HFF-Myc (cell line): ENCODE results near the gene LHFPL2.

Source experiments
- DNase-seq: peaks from one replicate; pipeline ENCODE4 v3.0.0-alpha.2; 2011; ENCODE audit warnings: low read depth; ENCODE audit errors: extremely low read depth
- H3K4me3 ChIP-seq: replicated peaks from 2 replicates; pipeline ENCODE4 v1.5.1; 2011; ENCODE audit warnings: low read depth, mild to moderate bottlenecking, control low read depth, low read length
- CTCF ChIP-seq: IDR thresholded peaks from 2 replicates; pipeline ENCODE4 v1.5.1; 2012; ENCODE audit warnings: mild to moderate bottlenecking, low read depth, low read length, control low read depth; ENCODE audit errors: missing control alignments

LHFPL2 gene

GRCh38 chr5:78567617-78568016 lies 81.0 kb downstream of the LHFPL2 start:
- no peak for DNase-seq
- no peak for TF ChIP-seq CTCF
- H3K4me3 ChIP-seq: no peak overlapping the region

- H3K4me3 ChIP-seq: no peak overlapping the region
- TF ChIP-seq CTCF: no peak
Observed at GRCh38 chr5:78566747-78567425, 81.7 kb downstream of the LHFPL2 start.

GRCh38 chr5:78565395-78565794 lies 83.2 kb downstream of the LHFPL2 start:
- H3K4me3 ChIP-seq: no peak overlapping the region
- DNase-seq: no peak
- TF ChIP-seq CTCF: no peak

More at GRCh38 chr5:78566747-78567425, 81.7 kb downstream of the LHFPL2 start:
- no peak for DNase-seq

- H3K4me3 ChIP-seq: no peak overlapping the region
- TF ChIP-seq CTCF: no peak
- no peak for DNase-seq
Observed at GRCh38 chr5:78563621-78564020, 85.0 kb downstream of the LHFPL2 start.

GRCh38 chr5:78562714-78563330 lies 85.8 kb downstream of the LHFPL2 start:
- DNase-seq: no peak
- no peak overlapping the region for H3K4me3 ChIP-seq
- no peak for TF ChIP-seq CTCF

GRCh38 chr5:78562001-78562400 lies 86.6 kb downstream of the LHFPL2 start:
- no peak for TF ChIP-seq CTCF
- DNase-seq: no peak

GRCh38 chr5:78561261-78561660 lies 87.3 kb downstream of the LHFPL2 start:
- TF ChIP-seq CTCF: no peak
- H3K4me3 ChIP-seq: no peak overlapping the region
- DNase-seq: no peak

More at GRCh38 chr5:78562001-78562400, 86.6 kb downstream of the LHFPL2 start:
- no peak overlapping the region for H3K4me3 ChIP-seq
